ENCODE measurements around the gene MAML2. TPM values are rescaled to one million over a fixed set of nuclear protein-coding genes. Genes with fewer than 3 reads are reported as not detected.
A peak's percentile ranks its signal among the peaks of the same experiment; 100 is the strongest.

Gene MAML2
- total RNA-seq, 4 donors from 2014 or later: 19.0 to 36.4 (median 31.4) TPM

GRCh38 chr11:96194581-96195374 is 148.2 kb downstream of the MAML2 start:
- Histone ChIP-seq H3K27me3 (no peaks in the 10 kb centered on the region), H3K27ac (peak overlapping the region in 1 of 3 donors; percentile 3), H3K36me3 (no peaks in the 10 kb centered on the region), H3K9me3 (no peaks in the 10 kb centered on the region), H3K4me3 (replicated peaks in 1 of 3) (no peak overlapping the region), H3K4me1 (peaks cover under 1 to 2% of the 10 kb centered on the region in 2 donors)
- DNase-seq: no peak
- intact Hi-C loops (cut with DNase I): no loop called here
- WGBS, 2 donors: 9 to 11% methylated on average over 1 of the region's 1 CpG
- TF ChIP-seq POLR2A (IDR thresholded peaks at IDR 0.05): no peak
- no peak for TF ChIP-seq CTCF (IDR thresholded peaks at IDR 0.05)

- Histone ChIP-seq H3K36me3 (no peaks in the 10 kb centered on the region), H3K9me3 (no peaks in the 10 kb centered on the region), H3K4me1 (peaks cover 2 to 5% of the 10 kb centered on the region in 2 donors), H3K4me3 (replicated peaks in 1 of 3) (no peak overlapping the region), H3K27ac (peak overlapping the region in 1 of 3 donors; percentile 3), H3K27me3 (no peaks in the 10 kb centered on the region)
- TF ChIP-seq POLR2A (IDR thresholded peaks at IDR 0.05) (no peak), CTCF (IDR thresholded peaks at IDR 0.05) (no peak)
- intact Hi-C loops (cut with DNase I): no loop called here
- DNase-seq: no peak
- 86 to 87% methylated on average over 4 of the region's 4 CpGs for WGBS, 2 donors
Observed at GRCh38 chr11:96193745-96194443, 149.1 kb downstream of the MAML2 start.

- Histone ChIP-seq H3K4me3 (replicated peaks in 1 of 3) (no peak overlapping the region), H3K27ac (no peak overlapping the region), H3K4me1 (peaks cover 14 to 17% of the 10 kb centered on the region in 2 donors), H3K36me3 (no peaks in the 10 kb centered on the region), H3K9me3 (no peaks in the 10 kb centered on the region), H3K27me3 (no peaks in the 10 kb centered on the region)
- intact Hi-C loops (cut with DNase I): no loop called here
- 93 to 96% methylated on average over 4 of the region's 4 CpGs for WGBS, 2 donors
- no peak for DNase-seq
- TF ChIP-seq CTCF (IDR thresholded peaks at IDR 0.05) (no peak), POLR2A (IDR thresholded peaks at IDR 0.05) (no peak)
Observed at GRCh38 chr11:96191752-96192151, 151.2 kb downstream of the MAML2 start.

GRCh38 chr11:96189351-96189750 is 153.6 kb downstream of the MAML2 start:
- peaks cover 14 to 17% of the 10 kb centered on the region in 2 donors for H3K4me1 ChIP-seq
- WGBS, 2 donors: 96 to 100% methylated on average over 1 of the region's 1 CpG
- no peak overlapping the region for H3K27ac ChIP-seq
- no peak overlapping the region for H3K4me3 ChIP-seq (replicated peaks in 1 of 3)
- DNase-seq: no peak
- no peaks in the 10 kb centered on the region for H3K9me3 ChIP-seq
- intact Hi-C loops (cut with DNase I): no loop called here
- H3K27me3 ChIP-seq: no peaks in the 10 kb centered on the region
- H3K36me3 ChIP-seq: no peaks in the 10 kb centered on the region
- no peak for TF ChIP-seq POLR2A (IDR thresholded peaks at IDR 0.05)
- no peak for TF ChIP-seq CTCF (IDR thresholded peaks at IDR 0.05)
